ENCODE data around the gene PANX2. TPM values are rescaled to one million over a fixed set of nuclear protein-coding genes. Genes with fewer than 3 reads are reported as not detected.

PANX2 gene
- total and polyA plus RNA-seq, 9 of the 15 experiments (the other 6 are each of a cell fraction or from before 2014, with no cell fraction given) = 0.01 to 3.9 (median 0.67) TPM; not detected in 1

- TF ChIP-seq, protein P1, sequence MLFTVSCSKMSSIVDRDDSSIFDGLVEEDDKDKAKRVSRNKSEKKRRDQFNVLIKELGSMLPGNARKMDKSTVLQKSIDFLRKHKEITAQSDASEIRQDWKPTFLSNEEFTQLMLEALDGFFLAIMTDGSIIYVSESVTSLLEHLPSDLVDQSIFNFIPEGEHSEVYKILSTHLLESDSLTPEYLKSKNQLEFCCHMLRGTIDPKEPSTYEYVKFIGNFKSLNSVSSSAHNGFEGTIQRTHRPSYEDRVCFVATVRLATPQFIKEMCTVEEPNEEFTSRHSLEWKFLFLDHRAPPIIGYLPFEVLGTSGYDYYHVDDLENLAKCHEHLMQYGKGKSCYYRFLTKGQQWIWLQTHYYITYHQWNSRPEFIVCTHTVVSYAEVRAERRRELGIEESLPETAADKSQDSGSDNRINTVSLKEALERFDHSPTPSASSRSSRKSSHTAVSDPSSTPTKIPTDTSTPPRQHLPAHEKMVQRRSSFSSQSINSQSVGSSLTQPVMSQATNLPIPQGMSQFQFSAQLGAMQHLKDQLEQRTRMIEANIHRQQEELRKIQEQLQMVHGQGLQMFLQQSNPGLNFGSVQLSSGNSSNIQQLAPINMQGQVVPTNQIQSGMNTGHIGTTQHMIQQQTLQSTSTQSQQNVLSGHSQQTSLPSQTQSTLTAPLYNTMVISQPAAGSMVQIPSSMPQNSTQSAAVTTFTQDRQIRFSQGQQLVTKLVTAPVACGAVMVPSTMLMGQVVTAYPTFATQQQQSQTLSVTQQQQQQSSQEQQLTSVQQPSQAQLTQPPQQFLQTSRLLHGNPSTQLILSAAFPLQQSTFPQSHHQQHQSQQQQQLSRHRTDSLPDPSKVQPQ (CRISPR knock-in tag; IDR thresholded peaks at IDR 0.05; ENCODE audit: borderline replicate concordance) = no peak
- TF ChIP-seq TBP (optimal IDR thresholded peaks at IDR 0.05; ENCODE audit: low read depth, low read length) (no peak), RBM14 (IDR thresholded peaks at IDR 0.05; ENCODE audit: borderline replicate concordance, insufficient read depth, low read depth, low read length) (no peak), DNMT1 (IDR thresholded peaks at IDR 0.05) (no peak), ZBTB17 (CRISPR knock-in tag; IDR thresholded peaks at IDR 0.05) (no peak), ZNF140 (CRISPR knock-in tag; IDR thresholded peaks at IDR 0.05) (no peak), ETV6 (IDR thresholded peaks at IDR 0.05; ENCODE audit: borderline replicate concordance in 1 of 2, low read depth in 2 of 2, low read length in 1 of 2) (no peak), ETV6 (CRISPR knock-in tag; IDR thresholded peaks at IDR 0.05; ENCODE audit: borderline replicate concordance) (no peak), NR2C2 (CRISPR knock-in tag; IDR thresholded peaks at IDR 0.05) (no peak), NR2C2 (tag; IDR thresholded peaks at IDR 0.05) (no peak), TCF7L2 (IDR thresholded peaks at IDR 0.05; ENCODE audit: low read depth, low read length) (no peak), BCOR (IDR thresholded peaks at IDR 0.05) (no peak), POLR2AphosphoS2 (IDR thresholded peaks at IDR 0.05; ENCODE audit: low read length) (no peak)
- TF ChIP-seq, protein P2, sequence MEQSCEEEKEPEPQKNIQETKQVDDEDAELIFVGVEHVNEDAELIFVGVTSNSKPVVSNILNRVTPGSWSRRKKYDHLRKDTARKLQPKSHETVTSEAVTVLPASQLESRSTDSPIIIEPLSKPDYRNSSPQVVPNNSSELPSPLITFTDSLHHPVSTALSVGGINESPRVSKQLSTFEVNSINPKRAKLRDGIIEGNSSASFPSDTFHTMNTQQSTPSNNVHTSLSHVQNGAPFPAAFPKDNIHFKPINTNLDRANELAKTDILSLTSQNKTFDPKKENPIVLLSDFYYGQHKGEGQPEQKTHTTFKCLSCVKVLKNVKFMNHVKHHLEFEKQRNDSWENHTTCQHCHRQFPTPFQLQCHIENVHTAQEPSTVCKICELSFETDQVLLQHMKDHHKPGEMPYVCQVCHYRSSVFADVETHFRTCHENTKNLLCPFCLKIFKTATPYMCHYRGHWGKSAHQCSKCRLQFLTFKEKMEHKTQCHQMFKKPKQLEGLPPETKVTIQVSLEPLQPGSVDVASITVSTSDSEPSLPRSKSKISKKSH (CRISPR knock-in tag; IDR thresholded peaks at IDR 0.05) = no peak
These were observed 54.9 kb downstream of the PANX2 start (continued) for GRCh38 chr22:50225200-50225969.
